ENCODE data around the gene GPR21. TPM values are rescaled to one million over a fixed set of nuclear protein-coding genes. Genes with fewer than 3 reads are reported as not detected.

Gene GPR21
- total and polyA plus RNA-seq, 2 experiments from 2014 or later, result 0.90 TPM; not detected in 1

DNA sequence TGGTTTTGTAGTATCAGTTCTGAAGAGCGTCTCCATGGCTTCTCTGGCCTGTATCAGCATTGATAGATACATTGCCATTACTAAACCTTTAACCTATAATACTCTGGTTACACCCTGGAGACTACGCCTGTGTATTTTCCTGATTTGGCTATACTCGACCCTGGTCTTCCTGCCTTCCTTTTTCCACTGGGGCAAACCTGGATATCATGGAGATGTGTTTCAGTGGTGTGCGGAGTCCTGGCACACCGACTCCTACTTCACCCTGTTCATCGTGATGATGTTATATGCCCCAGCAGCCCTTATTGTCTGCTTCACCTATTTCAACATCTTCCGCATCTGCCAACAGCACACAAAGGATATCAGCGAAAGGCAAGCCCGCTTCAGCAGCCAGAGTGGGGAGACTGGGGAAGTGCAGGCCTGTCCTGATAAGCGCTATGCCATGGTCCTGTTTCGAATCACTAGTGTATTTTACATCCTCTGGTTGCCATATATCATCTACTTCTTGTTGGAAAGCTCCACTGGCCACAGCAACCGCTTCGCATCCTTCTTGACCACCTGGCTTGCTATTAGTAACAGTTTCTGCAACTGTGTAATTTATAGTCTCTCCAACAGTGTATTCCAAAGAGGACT, 1.5 kb downstream of the GPR21 start:
- DNase-seq (ENCODE audit: low spot score), result no peak
- Histone ChIP-seq H4K20me1 (replicated peaks; ENCODE audit: insufficient read depth) (no peaks in the 10 kb centered on the region), H3K4me1 (ENCODE audit: insufficient read depth) (no peaks in the 10 kb centered on the region), H3K27me3 (ENCODE audit: insufficient read depth) (no peaks in the 10 kb centered on the region), H3K27ac (ENCODE audit: low read depth) (no peak overlapping the region), H3K4me2 (no peak overlapping the region), H3K4me3 (no peak overlapping the region), H2AFZ (no peak overlapping the region), H3K79me2 (replicated peaks; ENCODE audit: insufficient read depth) (no peaks in the 10 kb centered on the region), H3F3A (replicated peaks; ENCODE audit: low read depth) (no peaks in the 10 kb centered on the region), H3K36me3 (ENCODE audit: insufficient read depth) (no peaks in the 10 kb centered on the region), H3K9me2 (ENCODE audit: insufficient read depth) (no peaks in the 10 kb centered on the region)
- Mint-ChIP-seq H3K4me3 (no peak overlapping the region), H3K27ac (no peak overlapping the region), H3K36me3 (ENCODE audit: low read depth) (no peaks in the 10 kb centered on the region), H3K4me1 (peaks cover 7% of the 10 kb centered on the region), H3K27me3 (ENCODE audit: insufficient read depth, low read depth, poor library complexity) (no peaks in the 10 kb centered on the region), H3K9me3 (no peaks in the 10 kb centered on the region)
- ATAC-seq, result no peak
- TF ChIP-seq NANOG (IDR thresholded peaks at IDR 0.05; ENCODE audit: borderline replicate concordance) (no peak), STAT1 (IDR thresholded peaks at IDR 0.05; ENCODE audit: unreplicated experiment) (no peak), EZH2phosphoT487 (IDR thresholded peaks at IDR 0.05; ENCODE audit: unreplicated experiment) (no peak), ZNF331 (CRISPR knock-in tag; IDR thresholded peaks at IDR 0.05; ENCODE audit: low read depth) (no peak), CREB1 (CRISPR knock-in tag; IDR thresholded peaks at IDR 0.05; ENCODE audit: low read depth) (no peak), JUNB (IDR thresholded peaks at IDR 0.05; ENCODE audit: unreplicated experiment) (no peak), POLR2AphosphoS5 (IDR thresholded peaks at IDR 0.05; ENCODE audit: low read depth) (no peak), EZH2 (IDR thresholded peaks at IDR 0.05; ENCODE audit: low read depth, unreplicated experiment) (no peak)
- TF ChIP-seq, protein P1, sequence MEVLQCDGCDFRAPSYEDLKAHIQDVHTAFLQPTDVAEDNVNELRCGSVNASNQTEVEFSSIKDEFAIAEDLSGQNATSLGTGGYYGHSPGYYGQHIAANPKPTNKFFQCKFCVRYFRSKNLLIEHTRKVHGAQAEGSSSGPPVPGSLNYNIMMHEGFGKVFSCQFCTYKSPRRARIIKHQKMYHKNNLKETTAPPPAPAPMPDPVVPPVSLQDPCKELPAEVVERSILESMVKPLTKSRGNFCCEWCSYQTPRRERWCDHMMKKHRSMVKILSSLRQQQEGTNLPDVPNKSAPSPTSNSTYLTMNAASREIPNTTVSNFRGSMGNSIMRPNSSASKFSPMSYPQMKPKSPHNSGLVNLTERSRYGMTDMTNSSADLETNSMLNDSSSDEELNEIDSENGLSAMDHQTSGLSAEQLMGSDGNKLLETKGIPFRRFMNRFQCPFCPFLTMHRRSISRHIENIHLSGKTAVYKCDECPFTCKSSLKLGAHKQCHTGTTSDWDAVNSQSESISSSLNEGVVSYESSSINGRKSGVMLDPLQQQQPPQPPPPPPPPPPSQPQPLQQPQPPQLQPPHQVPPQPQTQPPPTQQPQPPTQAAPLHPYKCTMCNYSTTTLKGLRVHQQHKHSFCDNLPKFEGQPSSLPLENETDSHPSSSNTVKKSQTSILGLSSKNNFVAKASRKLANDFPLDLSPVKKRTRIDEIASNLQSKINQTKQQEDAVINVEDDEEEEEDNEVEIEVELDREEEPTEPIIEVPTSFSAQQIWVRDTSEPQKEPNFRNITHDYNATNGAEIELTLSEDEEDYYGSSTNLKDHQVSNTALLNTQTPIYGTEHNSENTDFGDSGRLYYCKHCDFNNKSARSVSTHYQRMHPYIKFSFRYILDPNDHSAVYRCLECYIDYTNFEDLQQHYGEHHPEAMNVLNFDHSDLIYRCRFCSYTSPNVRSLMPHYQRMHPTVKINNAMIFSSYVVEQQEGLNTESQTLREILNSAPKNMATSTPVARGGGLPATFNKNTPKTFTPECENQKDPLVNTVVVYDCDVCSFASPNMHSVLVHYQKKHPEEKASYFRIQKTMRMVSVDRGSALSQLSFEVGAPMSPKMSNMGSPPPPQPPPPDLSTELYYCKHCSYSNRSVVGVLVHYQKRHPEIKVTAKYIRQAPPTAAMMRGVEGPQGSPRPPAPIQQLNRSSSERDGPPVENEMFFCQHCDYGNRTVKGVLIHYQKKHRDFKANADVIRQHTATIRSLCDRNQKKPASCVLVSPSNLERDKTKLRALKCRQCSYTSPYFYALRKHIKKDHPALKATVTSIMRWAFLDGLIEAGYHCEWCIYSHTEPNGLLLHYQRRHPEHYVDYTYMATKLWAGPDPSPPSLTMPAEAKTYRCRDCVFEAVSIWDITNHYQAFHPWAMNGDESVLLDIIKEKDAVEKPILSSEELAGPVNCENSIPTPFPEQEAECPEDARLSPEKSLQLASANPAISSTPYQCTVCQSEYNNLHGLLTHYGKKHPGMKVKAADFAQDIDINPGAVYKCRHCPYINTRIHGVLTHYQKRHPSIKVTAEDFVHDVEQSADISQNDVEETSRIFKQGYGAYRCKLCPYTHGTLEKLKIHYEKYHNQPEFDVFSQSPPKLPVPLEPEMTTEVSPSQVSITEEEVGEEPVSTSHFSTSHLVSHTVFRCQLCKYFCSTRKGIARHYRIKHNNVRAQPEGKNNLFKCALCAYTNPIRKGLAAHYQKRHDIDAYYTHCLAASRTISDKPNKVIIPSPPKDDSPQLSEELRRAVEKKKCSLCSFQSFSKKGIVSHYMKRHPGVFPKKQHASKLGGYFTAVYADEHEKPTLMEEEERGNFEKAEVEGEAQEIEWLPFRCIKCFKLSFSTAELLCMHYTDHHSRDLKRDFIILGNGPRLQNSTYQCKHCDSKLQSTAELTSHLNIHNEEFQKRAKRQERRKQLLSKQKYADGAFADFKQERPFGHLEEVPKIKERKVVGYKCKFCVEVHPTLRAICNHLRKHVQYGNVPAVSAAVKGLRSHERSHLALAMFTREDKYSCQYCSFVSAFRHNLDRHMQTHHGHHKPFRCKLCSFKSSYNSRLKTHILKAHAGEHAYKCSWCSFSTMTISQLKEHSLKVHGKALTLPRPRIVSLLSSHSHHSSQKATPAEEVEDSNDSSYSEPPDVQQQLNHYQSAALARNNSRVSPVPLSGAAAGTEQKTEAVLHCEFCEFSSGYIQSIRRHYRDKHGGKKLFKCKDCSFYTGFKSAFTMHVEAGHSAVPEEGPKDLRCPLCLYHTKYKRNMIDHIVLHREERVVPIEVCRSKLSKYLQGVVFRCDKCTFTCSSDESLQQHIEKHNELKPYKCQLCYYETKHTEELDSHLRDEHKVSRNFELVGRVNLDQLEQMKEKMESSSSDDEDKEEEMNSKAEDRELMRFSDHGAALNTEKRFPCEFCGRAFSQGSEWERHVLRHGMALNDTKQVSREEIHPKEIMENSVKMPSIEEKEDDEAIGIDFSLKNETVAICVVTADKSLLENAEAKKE (CRISPR knock-in tag; IDR thresholded peaks at IDR 0.05), result no peak
- TF ChIP-seq, protein P2, sequence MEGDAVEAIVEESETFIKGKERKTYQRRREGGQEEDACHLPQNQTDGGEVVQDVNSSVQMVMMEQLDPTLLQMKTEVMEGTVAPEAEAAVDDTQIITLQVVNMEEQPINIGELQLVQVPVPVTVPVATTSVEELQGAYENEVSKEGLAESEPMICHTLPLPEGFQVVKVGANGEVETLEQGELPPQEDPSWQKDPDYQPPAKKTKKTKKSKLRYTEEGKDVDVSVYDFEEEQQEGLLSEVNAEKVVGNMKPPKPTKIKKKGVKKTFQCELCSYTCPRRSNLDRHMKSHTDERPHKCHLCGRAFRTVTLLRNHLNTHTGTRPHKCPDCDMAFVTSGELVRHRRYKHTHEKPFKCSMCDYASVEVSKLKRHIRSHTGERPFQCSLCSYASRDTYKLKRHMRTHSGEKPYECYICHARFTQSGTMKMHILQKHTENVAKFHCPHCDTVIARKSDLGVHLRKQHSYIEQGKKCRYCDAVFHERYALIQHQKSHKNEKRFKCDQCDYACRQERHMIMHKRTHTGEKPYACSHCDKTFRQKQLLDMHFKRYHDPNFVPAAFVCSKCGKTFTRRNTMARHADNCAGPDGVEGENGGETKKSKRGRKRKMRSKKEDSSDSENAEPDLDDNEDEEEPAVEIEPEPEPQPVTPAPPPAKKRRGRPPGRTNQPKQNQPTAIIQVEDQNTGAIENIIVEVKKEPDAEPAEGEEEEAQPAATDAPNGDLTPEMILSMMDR (conservative IDR thresholded peaks at IDR 0.05; ENCODE audit: low read depth in 2 of 2), result no peak
- TF ChIP-seq, protein P3, sequence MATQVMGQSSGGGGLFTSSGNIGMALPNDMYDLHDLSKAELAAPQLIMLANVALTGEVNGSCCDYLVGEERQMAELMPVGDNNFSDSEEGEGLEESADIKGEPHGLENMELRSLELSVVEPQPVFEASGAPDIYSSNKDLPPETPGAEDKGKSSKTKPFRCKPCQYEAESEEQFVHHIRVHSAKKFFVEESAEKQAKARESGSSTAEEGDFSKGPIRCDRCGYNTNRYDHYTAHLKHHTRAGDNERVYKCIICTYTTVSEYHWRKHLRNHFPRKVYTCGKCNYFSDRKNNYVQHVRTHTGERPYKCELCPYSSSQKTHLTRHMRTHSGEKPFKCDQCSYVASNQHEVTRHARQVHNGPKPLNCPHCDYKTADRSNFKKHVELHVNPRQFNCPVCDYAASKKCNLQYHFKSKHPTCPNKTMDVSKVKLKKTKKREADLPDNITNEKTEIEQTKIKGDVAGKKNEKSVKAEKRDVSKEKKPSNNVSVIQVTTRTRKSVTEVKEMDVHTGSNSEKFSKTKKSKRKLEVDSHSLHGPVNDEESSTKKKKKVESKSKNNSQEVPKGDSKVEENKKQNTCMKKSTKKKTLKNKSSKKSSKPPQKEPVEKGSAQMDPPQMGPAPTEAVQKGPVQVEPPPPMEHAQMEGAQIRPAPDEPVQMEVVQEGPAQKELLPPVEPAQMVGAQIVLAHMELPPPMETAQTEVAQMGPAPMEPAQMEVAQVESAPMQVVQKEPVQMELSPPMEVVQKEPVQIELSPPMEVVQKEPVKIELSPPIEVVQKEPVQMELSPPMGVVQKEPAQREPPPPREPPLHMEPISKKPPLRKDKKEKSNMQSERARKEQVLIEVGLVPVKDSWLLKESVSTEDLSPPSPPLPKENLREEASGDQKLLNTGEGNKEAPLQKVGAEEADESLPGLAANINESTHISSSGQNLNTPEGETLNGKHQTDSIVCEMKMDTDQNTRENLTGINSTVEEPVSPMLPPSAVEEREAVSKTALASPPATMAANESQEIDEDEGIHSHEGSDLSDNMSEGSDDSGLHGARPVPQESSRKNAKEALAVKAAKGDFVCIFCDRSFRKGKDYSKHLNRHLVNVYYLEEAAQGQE (IDR thresholded peaks at IDR 0.05; ENCODE audit: unreplicated experiment), result no peak
- TF ChIP-seq, protein P4, sequence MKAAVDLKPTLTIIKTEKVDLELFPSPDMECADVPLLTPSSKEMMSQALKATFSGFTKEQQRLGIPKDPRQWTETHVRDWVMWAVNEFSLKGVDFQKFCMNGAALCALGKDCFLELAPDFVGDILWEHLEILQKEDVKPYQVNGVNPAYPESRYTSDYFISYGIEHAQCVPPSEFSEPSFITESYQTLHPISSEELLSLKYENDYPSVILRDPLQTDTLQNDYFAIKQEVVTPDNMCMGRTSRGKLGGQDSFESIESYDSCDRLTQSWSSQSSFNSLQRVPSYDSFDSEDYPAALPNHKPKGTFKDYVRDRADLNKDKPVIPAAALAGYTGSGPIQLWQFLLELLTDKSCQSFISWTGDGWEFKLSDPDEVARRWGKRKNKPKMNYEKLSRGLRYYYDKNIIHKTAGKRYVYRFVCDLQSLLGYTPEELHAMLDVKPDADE (IDR thresholded peaks at IDR 0.05), result no peak
